Measurements from ENCODE around the gene NRG2.

NRG2 gene

GRCh38 chr5:139855946-139856540 lies 187.1 kb downstream of the NRG2 start:
- DNase-seq (ENCODE audit: low spot score): no peak

GRCh38 chr5:139855451-139855850 lies 187.6 kb downstream of the NRG2 start:
- no peak for DNase-seq (ENCODE audit: low spot score)

GRCh38 chr5:139854953-139855352 lies 188.1 kb downstream of the NRG2 start:
- no peak for DNase-seq (ENCODE audit: low spot score)

GRCh38 chr5:139854029-139854605 lies 189.0 kb downstream of the NRG2 start:
- no peak for DNase-seq (ENCODE audit: low spot score)

GRCh38 chr5:139852696-139853095 lies 190.4 kb downstream of the NRG2 start:
- DNase-seq (ENCODE audit: low spot score): no peak

GRCh38 chr5:139851558-139851957 lies 191.5 kb downstream of the NRG2 start:
- DNase-seq (ENCODE audit: low spot score): no peak

GRCh38 chr5:139850423-139851016 lies 192.6 kb downstream of the NRG2 start:
- no peak for DNase-seq (ENCODE audit: low spot score)

- DNase-seq (ENCODE audit: low spot score): no peak
These were observed 193.2 kb downstream of the NRG2 start for GRCh38 chr5:139849942-139850341.

- DNase-seq (ENCODE audit: low spot score): no peak
These were observed 193.6 kb downstream of the NRG2 start for GRCh38 chr5:139849501-139849900.

GRCh38 chr5:139848508-139849100 lies 194.5 kb downstream of the NRG2 start:
- DNase-seq (ENCODE audit: low spot score): no peak

- DNase-seq (ENCODE audit: low spot score): peak; percentile 91
These were observed 195.2 kb downstream of the NRG2 start for GRCh38 chr5:139847790-139848507.

GRCh38 chr5:139847091-139847490 lies 196.0 kb downstream of the NRG2 start:
- DNase-seq (ENCODE audit: low spot score): no peak

GRCh38 chr5:139845846-139846681 lies 197.0 kb downstream of the NRG2 start:
- no peak for DNase-seq (ENCODE audit: low spot score)

- peak; percentile 81 for DNase-seq (ENCODE audit: low spot score)
These were observed 198.5 kb downstream of the NRG2 start for GRCh38 chr5:139844472-139845145.

GRCh38 chr5:139843991-139844390 lies 199.1 kb downstream of the NRG2 start:
- DNase-seq (ENCODE audit: low spot score): no peak

- DNase-seq (ENCODE audit: low spot score): no peak
These were observed 200.8 kb downstream of the NRG2 start for GRCh38 chr5:139842321-139842720.

GRCh38 chr5:139841549-139841948 lies 201.6 kb downstream of the NRG2 start:
- DNase-seq (ENCODE audit: low spot score): no peak

- no peak for DNase-seq (ENCODE audit: low spot score)
These were observed 203.2 kb downstream of the NRG2 start for GRCh38 chr5:139839918-139840317.

- DNase-seq (ENCODE audit: low spot score): no peak
These were observed 203.8 kb downstream of the NRG2 start for GRCh38 chr5:139839232-139839815.

- DNase-seq (ENCODE audit: low spot score): no peak
These were observed 204.5 kb downstream of the NRG2 start for GRCh38 chr5:139838381-139839197.
